Tibial nerve (tissue), 4 donors: Measurements from ENCODE around the gene CCDC9B. TPM values are rescaled to one million over a fixed set of nuclear protein-coding genes. Genes with fewer than 3 reads are reported as not detected.

ENCODE experiments used
- DNase-seq, 2 donors: peaks; one replicate each; pipeline ENCODE4 v3.0.0-alpha.2; 2019; ENCODE audit warnings: low spot score in 2 of 2
- H3K27ac ChIP-seq, 4 donors: fragments of 200-600 bp; sonication (generic) in 3 of 4; one replicate each; pipeline ENCODE4 v1.5.1; 2017 to 2019; ENCODE audit warnings: mild to moderate bottlenecking in 1 of 4
- H3K27me3 ChIP-seq, 2 donors: fragments of 200-600 bp; sonication (generic) in 1 of 2; one replicate each; pipeline versions ENCODE4 v1.5.1 to v1.6.0; 2017 to 2019
- H3K36me3 ChIP-seq, 3 donors: fragments of 200-600 bp; sonication (generic); one replicate each; pipeline ENCODE4 v1.5.1; 2018 to 2019
- H3K4me1 ChIP-seq, 4 donors: fragments of 200-600 bp; sonication (generic) in 3 of 4; one replicate each; pipeline ENCODE4 v1.5.1; 2017 to 2019
- H3K4me3 ChIP-seq, 4 donors: fragments of 200-600 bp; sonication (generic) in 3 of 4; one replicate each; pipeline ENCODE4 v1.5.1; 2017 to 2019; ENCODE audit warnings: mild to moderate bottlenecking in 1 of 4, moderate library complexity in 1 of 4
- H3K9me3 ChIP-seq, 4 donors: fragments of 200-600 bp; sonication (generic) in 3 of 4; one replicate each; pipeline ENCODE4 v1.5.1; 2017 to 2019
- EP300 ChIP-seq, 2 donors: sonication (generic); formaldehyde crosslinking; IDR thresholded peaks; one replicate each; pipeline ENCODE4 v1.6.1; 2017; ENCODE audit warnings: antibody characterized with exemption in 2 of 2, mild to moderate bottlenecking in 1 of 2
- POLR2A ChIP-seq, 2 donors: fragments of 450-650 bp; IDR thresholded peaks; one replicate each; pipeline ENCODE4 v1.6.1; 2017; ENCODE audit warnings: antibody characterized with exemption in 2 of 2, mild to moderate bottlenecking in 2 of 2, moderate library complexity in 2 of 2
- WGBS, 2 donors: methylation state at CpG; one replicate each; pipeline ENCODE4 v1.1.5; 2018; 5-methylcytosine and 5-hydroxymethylcytosine counted together
- total RNA-seq, 4 donors: library from RNA; depleted of rRNA; stranded (reverse); fragments of >200 nt; gene quantifications; one replicate each; pipeline ENCODE4 v1.1.0, GENCODE V29; 2016
- TF ChIP-seq, protein P1 (sequence below), 5 experiments: fragments of 200-600 bp in 3 of 5; fragments of 450-650 bp in 2 of 5; sonication (generic) in 3 of 5; IDR thresholded peaks; one replicate each; pipeline ENCODE4 v1.5.1; 2016 to 2019; ENCODE audit warnings: antibody characterized with exemption in 5 of 5, mild to moderate bottlenecking in 3 of 5, moderate library complexity in 2 of 5

The CCDC9B gene
- total RNA-seq, 4 donors from 2014 or later: 19.3 to 22.8 (median 21.2) TPM

GRCh38 chr15:40323239-40323952, 17.3 kb downstream of the CCDC9B start, which contains the start of gene INAFM2:
Gene INAFM2, plus strand, starts transcription at chr15:40323692. Its CDS starts 364 bp downstream, at chr15:40324056.
- Histone ChIP-seq H3K4me1 (peaks cover 0 to 46% (median 27%) of the 10 kb centered on the region in 4 donors), H3K4me3 (peak within 1 kb of the TSS; percentile 76 to 91 (median 86)), H3K27ac (peak within 1 kb of the TSS; percentile 55 to 91 (median 86)), H3K9me3 (no peaks in the 10 kb centered on the region), H3K36me3 (no peaks in the 10 kb centered on the region), H3K27me3 (no peaks in the 10 kb centered on the region)
- 0 to 2% methylated on average over 27 to 79 of the region's 103 CpGs for WGBS, 2 donors
- peak; percentile 62 to 70 for DNase-seq
- TF ChIP-seq, protein P1, sequence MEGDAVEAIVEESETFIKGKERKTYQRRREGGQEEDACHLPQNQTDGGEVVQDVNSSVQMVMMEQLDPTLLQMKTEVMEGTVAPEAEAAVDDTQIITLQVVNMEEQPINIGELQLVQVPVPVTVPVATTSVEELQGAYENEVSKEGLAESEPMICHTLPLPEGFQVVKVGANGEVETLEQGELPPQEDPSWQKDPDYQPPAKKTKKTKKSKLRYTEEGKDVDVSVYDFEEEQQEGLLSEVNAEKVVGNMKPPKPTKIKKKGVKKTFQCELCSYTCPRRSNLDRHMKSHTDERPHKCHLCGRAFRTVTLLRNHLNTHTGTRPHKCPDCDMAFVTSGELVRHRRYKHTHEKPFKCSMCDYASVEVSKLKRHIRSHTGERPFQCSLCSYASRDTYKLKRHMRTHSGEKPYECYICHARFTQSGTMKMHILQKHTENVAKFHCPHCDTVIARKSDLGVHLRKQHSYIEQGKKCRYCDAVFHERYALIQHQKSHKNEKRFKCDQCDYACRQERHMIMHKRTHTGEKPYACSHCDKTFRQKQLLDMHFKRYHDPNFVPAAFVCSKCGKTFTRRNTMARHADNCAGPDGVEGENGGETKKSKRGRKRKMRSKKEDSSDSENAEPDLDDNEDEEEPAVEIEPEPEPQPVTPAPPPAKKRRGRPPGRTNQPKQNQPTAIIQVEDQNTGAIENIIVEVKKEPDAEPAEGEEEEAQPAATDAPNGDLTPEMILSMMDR (IDR thresholded peaks at IDR 0.05): peak; percentile 61 to 89 (median 64)
- peak; percentile 33 to 52 for TF ChIP-seq POLR2A (IDR thresholded peaks at IDR 0.05)
- peak in 1 of 2 donors; percentile 70 for TF ChIP-seq EP300 (IDR thresholded peaks at IDR 0.05)

- DNase-seq: no peak
- no peaks in the 10 kb centered on the region for H3K27me3 ChIP-seq
- WGBS, 2 donors: 41 to 52% methylated on average over 20 to 26 of the region's 26 CpGs
- peaks cover 0 to 39% (median 24%) of the 10 kb centered on the region in 4 donors for H3K4me1 ChIP-seq
- no peaks in the 10 kb centered on the region for H3K36me3 ChIP-seq
- TF ChIP-seq, protein P1 (IDR thresholded peaks at IDR 0.05): no peak
- TF ChIP-seq POLR2A (IDR thresholded peaks at IDR 0.05) (no peak), EP300 (IDR thresholded peaks at IDR 0.05) (no peak)
- H3K27ac ChIP-seq: peak overlapping the region; percentile 55 to 91 (median 84)
- H3K4me3 ChIP-seq: peak overlapping the region in 3 of 4 donors; percentile 53 to 91 (median 76)
- no peaks in the 10 kb centered on the region for H3K9me3 ChIP-seq
Observed at GRCh38 chr15:40322531-40323238, 18.1 kb downstream of the CCDC9B start.

GRCh38 chr15:40320931-40321371, 19.8 kb downstream of the CCDC9B start:
- no peak overlapping the region for H3K27ac ChIP-seq
- peak in 1 of 2 donors; percentile 77 for DNase-seq
- TF ChIP-seq, protein P1 (IDR thresholded peaks at IDR 0.05): peak; percentile 81 to 90 (median 82)
- TF ChIP-seq POLR2A (IDR thresholded peaks at IDR 0.05) (no peak), EP300 (IDR thresholded peaks at IDR 0.05) (no peak)

DNA sequence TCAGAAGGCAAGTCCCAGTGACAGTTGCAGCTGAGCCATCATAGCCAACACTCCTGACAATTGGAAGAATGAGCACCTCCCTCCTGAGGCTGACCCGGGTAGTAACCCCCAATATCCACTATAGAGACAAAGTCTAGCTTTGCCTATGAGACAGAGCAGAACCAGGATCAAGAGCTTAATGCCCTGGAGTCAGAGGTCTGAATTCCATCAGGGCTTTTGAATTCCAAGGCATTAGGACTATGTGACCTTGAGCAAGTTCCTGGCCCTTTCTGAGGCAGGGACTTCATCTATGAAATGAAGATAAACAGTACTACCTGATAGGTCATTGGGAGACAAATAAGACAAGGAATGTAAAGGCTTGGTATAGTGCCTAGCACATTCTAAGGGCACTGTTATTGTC, 20.3 kb downstream of the CCDC9B start:
- H3K9me3 ChIP-seq: no peaks in the 10 kb centered on the region
- TF ChIP-seq EP300 (IDR thresholded peaks at IDR 0.05) (no peak), POLR2A (IDR thresholded peaks at IDR 0.05) (no peak)
- TF ChIP-seq, protein P1 (IDR thresholded peaks at IDR 0.05): no peak
- no peak overlapping the region for H3K4me3 ChIP-seq
- no peak for DNase-seq
- no peak overlapping the region for H3K27ac ChIP-seq
- no peaks in the 10 kb centered on the region for H3K27me3 ChIP-seq
- 90 to 100% methylated on average over 1 of the region's 1 CpG for WGBS, 2 donors
- H3K36me3 ChIP-seq: no peaks in the 10 kb centered on the region
- H3K4me1 ChIP-seq: peaks cover 0 to 20% (median 9%) of the 10 kb centered on the region in 4 donors

More at GRCh38 chr15:40320931-40321371, 19.8 kb downstream of the CCDC9B start:
- WGBS, 2 donors: 0% methylated on average over 2 of the region's 2 CpGs
- no peaks in the 10 kb centered on the region for H3K36me3 ChIP-seq
- no peaks in the 10 kb centered on the region for H3K9me3 ChIP-seq
- no peaks in the 10 kb centered on the region for H3K27me3 ChIP-seq
- H3K4me1 ChIP-seq: peaks cover 0 to 26% (median 14%) of the 10 kb centered on the region in 4 donors
- H3K4me3 ChIP-seq: no peak overlapping the region
